ENCODE results near the gene PDE10A.

The PDE10A gene

DNA sequence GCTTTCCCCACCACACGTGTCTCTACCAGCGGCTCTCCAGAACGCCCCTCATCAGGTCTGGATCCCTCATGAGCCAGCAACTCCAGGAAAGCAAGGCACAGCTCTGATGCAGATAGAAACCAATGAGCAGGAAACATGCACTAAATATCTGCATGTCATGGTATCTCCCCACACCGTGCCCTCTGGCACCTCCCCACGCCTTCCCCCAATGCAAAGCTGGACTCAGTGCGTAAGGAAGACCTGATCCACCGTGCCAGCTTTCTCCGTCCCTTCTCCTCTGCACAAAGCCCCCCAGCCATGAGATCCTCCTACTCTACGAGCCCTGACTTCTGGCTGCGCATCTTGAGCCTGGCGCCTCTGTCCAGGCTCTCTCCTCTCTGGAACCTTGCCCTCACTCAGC, 9.4 kb downstream of the PDE10A start:
- DNase-seq = no peak

DNA sequence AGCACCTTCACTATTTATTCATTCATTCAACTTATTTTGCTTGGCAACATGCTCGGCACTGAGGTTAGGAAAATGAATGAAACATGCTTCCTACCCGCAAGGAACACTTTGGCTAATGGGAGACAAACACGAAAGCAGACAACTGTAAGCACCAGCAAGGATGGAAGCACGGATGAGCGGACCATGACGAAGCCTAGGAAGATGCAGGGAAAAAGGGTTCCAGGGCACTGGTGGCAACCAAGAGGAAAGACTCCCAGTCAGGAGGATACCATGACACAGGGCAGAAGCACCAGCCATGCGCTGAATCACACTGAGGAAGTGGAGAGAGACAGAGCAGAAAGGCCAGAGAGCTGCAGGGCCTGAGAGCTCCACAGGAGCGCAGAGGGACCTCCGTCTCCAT, 9.8 kb downstream of the PDE10A start:
- DNase-seq = no peak

DNA sequence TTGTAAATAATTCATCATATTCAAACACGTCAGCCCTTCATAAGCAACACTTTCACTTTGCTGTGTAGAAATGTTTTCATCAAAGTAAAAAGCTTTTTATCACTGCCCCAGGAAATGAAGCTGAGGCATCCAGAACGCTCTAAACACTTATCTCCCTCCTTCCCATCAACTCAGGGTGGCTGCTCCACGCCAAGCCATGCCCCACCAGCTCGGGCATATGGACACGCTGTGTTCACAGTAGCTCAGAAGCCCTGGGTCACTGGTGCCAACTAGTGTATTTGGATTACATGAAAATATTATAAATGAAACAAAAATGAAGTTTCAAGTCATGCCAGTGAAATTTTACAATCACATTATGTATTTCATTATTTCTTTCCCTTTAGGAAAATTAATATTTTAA, 10.3 kb downstream of the PDE10A start:
- DNase-seq = no peak

DNA sequence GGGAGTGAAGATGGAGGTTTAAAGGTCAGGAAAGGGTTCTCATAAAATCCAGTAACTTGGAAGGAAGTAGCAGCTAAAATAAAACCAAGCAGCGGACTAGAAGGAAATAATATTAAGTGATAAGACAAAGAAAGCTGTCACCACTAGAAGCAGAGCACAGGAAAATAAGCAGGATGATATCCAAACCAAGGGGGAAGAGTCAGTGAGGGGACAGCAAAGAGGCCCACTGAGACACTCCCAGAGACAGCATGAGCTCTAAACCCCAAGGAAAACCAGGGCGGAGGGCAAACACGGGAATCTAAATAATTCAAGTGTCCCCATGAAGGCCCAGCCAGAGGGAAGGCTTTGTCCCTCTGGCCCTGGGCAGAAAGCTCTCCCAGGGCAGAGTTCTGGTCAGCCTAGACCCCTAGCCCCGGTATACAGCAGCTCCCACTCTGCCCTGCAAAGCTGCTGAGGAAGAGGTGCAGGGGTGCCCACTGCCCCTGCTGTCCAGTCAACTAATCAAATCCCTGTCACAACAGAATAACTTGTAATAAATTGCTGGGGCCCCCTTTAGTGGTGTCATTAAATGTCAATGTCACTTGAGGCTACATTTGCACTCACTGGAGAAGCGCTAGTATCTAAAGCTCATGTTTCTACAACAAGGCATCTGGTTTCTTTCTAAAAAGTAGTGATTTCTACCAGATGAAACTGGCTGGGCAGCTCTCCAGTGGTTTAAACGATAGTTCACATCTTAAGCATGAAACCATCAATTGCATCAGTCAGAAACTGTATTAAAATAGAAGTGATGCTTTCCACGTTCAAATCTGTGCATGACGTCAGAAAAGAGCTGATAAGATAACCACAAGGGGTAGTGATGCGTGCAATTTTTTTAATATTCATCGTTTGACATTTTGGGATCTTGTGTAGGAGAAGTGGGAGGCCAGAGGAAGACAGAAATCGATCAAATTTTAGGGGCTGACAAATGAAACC, 13.6 kb downstream of the PDE10A start:
- DNase-seq = no peak

DNA sequence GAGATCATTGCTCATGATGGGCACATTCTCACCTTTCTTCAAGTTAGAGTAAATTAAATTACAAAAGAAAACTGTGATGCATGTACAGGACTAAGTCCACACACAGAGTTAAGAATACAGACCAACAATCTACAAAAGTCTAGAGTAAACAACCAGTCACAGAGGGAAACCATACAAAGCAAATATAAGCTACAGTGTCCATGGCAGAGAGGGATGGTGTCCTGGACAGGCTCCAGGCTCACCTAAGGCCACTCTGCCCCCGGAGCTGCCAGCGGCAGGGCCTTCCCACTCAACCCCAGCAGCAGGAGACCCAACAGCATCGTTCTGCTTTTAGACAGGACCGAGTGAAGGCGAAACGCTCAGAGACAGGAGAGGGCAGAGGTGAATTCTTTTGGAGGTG, 16.0 kb downstream of the PDE10A start:
- DNase-seq = no peak

DNA sequence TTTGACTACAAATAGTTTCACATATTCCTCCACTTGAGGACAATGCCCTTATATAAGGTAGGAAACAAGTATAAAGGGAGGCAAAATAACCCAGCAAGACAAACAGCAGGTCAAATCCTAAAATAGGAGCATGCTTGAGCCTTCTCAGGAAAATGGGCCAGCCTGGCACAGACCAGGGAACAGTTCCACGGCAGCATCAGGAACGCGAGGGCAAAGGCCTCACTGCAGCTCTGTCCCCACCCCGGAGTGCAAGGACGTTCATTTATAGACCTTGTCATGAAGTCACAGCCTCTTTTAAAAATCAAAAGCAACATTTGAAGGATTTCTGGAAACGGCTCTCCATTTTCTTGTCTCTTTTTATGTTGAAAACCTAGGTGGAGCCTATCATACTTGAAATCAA, 17.1 kb downstream of the PDE10A start:
- no peak for DNase-seq

DNA sequence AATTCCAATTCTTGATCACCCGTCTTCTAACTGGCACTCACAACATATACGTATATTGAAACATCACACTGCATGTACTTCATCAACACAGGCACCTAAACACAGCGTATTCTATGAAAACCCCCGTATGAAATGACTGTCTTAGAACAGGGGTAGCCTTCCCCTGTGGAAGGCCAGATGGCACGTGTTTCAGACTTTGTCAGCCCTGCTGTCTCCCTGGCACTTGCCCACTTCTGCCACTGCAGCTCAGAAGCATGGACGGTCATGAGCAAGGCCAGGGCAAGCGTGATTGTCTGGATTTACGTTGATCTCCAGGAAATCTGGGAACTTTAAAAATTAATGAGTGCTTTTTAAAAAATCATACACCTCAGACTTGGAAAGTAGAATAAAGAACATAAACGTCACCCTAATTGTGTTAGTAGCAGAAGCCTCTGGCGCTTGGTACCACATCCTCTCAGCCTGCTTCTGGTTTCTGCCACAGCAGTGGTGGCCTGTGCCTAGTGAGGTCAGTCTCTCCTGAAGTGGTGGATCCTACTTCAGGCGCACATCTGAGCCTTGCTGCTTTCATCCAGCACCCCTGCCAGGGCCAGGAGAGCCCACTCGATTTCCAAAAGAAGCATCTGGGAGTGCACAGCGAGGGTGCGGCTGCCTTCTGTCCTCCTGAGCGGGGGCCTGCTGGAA, 18.3 kb downstream of the PDE10A start:
- DNase-seq = no peak

DNA sequence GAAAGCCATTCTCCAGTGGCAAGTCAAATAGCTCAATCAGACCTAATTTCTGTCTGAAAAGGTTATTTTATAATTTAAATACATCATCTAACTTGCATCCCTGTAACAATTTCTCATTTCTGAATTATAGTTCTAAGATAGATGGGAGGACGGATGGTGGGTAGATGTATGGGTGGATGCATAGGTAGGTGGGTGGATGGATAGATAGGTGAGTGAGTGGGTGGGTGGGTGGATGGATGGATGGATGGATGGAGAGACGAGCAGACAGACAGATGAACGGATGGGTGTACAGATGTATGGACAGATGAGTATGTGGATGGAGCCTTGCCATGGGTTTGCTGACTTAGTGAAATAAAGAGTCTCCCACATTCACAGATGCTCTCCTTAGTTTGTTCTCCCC, 20.0 kb downstream of the PDE10A start:
- DNase-seq = no peak

DNA sequence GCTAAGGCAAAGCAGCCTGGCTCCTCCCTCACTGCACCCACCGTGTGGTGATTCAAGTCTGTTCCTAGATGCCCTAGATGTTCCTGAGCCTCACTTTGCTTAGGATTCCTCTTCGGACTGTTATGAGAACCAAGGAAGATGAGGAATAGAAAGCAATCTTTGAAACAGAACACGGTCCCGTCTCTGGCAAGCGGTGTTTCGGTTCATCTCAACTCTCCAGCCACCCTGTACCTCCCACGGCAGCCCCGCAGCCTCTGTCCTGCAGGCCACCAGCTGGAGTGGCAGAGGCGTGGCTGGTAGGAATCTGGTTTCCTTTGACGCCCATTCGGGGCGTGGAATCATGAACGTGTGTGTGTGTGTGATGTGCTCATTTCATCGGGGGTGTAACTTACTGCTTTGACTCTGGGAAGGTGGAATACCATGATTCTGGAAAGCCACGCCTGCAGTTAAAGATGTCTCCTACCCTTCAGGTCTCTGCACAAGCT, 21.3 kb downstream of the PDE10A start:
- no peak for DNase-seq

DNA sequence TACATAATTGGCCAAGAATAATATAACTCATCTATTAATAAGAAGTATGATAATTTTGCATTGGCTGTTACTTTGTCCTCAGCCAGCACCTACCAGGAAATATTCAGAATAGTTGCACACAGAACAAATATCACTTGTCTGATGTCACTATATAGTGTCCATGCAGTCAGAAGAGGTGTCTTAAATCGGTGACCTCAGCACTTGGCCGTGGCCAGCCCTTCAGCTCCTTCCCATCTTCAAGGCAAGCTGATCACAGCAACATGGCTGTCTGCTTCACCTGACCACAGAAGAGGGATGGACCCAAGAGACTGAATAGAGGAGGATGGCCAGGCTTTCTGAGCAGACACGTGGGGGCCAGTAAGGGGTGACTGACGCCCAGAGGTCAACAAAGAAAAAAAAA, 22.2 kb downstream of the PDE10A start:
- DNase-seq = no peak

- no peak for DNase-seq
These were observed 24.5 kb downstream of the PDE10A start for GRCh38 chr6:165638530-165638929.

DNA sequence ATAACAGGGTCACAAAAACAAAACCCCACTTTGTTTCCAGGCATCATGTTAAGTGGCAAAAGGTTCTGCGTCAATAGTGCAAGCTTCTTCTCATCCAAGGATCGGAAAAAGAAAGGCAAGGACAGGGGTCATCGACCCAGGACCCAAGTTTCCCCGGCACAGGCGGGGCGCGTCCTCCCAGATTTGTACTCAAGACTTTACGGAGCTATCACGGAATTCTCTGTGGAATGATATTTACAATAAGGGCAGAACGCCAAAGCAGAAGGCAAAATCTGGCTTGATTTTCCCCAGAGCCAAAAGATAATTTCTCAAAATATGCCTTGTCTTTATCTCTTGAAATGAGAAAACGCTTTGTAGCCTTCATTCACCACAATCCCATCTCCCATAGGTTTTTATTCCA, 25.5 kb downstream of the PDE10A start:
- no peak for DNase-seq

GRCh38 chr6:165636402-165637048, 26.5 kb downstream of the PDE10A start:
- no peak for DNase-seq

DNA sequence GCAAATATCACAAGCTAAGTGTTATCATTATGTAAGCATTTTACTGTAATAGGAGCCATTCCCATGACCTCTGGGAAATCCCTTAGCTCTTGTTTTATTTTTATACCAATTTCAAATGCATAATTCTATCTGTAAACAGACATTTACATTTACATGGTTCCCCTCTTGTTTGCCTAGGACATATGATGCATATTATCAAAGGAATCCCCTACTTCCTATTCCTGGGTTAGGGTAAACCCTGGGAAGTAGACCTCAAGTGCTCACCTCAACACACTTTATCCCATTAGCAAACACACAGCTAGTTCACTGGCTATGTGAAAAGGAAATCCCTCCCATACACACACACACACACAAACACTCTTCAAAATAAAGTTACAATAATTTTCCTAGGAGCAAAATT, 27.1 kb downstream of the PDE10A start:
- no peak for DNase-seq

DNA sequence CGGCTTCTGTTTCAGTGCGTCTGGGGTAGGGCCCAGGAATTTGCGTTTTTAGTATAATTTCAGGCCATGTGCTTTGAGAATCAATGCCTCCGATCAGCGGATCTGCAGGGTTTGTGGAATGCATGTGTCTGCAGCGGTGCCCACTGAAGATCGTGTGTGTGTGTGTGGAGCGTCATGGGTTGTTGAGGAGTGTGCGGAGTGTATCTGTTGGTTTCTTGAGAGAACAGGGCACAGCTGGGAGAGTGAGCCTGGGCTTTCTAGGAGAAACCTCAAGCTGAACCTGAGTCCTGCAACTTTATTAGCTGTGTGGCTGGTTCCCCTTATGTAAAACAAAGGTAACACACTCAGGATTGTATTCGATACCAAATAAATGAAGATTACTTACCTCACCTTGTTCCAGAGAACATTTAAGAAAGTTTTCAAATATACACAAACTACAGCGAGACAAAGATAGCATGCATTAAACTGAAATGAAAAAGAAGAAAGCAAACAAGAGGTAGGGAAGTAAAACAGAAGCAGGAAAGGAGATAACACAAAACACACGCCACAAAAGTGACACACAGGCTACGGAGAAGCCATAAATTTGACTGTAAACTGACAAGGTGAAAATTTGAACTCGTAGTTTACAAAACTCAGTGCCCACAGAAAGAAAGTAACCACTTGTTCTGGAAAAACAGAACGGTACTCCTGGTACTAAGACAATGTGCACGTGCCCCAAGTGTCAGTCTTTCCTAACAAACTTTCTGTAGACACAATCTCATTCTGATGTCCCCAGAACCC, 28.8 kb downstream of the PDE10A start:
- no peak for DNase-seq

DNA sequence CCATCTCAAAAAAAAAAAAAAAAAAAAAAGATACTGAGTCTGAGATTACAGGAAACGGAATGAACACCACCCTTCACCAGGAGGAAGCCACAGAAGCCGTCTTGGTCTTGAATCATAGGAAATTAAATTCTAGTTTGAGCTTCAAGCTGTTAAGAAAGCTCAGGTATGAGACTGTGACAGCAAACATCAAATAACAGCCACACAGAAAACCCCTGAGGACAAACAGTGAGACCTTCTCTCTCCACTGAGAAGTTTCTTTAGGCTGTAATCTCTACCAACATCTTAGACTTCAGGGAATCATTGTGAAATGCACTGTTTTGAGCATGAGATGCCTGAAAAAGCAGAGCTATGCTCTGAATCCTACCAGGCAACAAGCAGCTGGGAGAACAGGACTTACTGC, 30.8 kb downstream of the PDE10A start:
- no peak for DNase-seq

DNA sequence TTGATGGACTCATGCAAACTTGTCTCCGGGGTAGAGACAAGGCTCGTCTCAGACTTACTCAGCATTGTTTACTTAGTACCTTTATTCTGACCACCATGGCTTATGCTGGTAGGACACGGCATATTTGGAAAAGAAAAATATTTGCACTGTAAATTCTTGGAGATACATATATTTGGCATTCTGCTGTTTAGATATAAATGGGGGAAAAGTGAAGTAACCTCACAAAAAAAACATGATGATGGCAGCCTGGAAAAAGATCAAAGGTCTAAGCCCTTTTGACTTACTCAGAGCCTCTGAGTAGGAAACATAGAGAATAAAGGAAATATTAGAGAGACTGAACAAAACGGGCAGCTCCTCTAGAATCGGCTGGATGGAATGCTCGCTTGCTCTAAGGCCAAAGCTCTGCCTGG, 32.5 kb downstream of the PDE10A start:
- DNase-seq = no peak

- no peak for DNase-seq
These were observed 34.1 kb downstream of the PDE10A start for GRCh38 chr6:165628955-165629354.

GRCh38 chr6:165627366-165627765, 35.7 kb downstream of the PDE10A start:
- no peak for DNase-seq

- no peak for DNase-seq
These were observed 36.3 kb downstream of the PDE10A start for GRCh38 chr6:165626711-165627110.

DNA sequence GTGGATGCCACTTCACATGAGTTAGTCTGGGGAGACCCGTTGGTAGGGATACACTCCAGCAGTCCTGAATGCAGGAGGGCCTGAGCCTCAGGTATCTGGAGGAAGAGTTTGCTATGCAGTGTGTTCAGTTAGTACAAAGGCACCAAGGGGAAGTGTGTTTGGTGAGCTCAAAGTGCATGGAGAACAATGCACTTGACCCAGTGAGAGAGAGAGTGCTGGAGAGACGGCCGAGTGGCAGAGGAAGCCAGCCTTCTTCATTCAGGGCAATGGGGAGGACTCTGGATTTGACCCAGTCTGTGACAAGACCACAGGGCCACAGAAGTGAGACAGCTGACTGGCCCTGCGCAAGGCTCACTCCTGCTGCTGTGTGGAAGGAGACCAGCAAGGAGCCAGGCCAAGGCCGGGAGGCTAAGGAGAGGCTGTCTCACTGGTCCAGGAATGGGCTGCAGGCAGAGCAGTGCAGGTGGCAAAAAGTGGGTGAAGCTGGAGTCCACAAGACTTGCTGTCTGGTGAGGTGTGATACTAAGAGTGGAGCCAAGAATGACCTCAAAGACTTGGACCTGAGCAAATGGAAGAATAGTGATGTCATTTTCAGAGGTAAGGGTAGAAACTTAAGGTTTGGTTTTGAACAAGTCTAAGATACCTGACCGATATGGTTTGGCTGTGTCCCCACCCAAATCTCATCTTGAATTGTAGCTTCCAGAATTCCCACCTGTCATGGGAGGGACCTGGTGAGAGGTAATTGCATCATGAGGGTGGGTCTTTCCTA, 38.0 kb downstream of the PDE10A start:
- no peak for DNase-seq

- no peak for DNase-seq
These were observed 41.1 kb downstream of the PDE10A start for GRCh38 chr6:165621940-165622339.
